HG03558 (cell line): ENCODE measurements around the gene LY6G5C.

Experiments
- ATAC-seq: cut with Tn5 transposase; IDR thresholded peaks from one replicate; pipeline ENCODE4 v1.9.1; 2021; ENCODE audit warnings: moderate number of reproducible peaks; ENCODE audit not compliant: unreplicated experiment; ENCODE audit errors: extremely low read depth

Gene LY6G5C

GRCh38 chr6:31663961-31664789, 16.7 kb downstream of the LY6G5C start:
- ATAC-seq: no peak

GRCh38 chr6:31663126-31663960, 17.5 kb downstream of the LY6G5C start:
- ATAC-seq: no peak

- ATAC-seq: no peak
These were observed 18.6 kb downstream of the LY6G5C start for GRCh38 chr6:31662124-31662723.

GRCh38 chr6:31661262-31662123, 19.4 kb downstream of the LY6G5C start:
- no peak for ATAC-seq

- no peak for ATAC-seq
These were observed 20.2 kb downstream of the LY6G5C start, which contains the start of gene C6orf47 for GRCh38 chr6:31660381-31661261. TSS of gene C6orf47 (minus strand) at chr6:31660778. CDS start at chr6:31659947, 831 bp downstream.

GRCh38 chr6:31659649-31660380, 21.1 kb downstream of the LY6G5C start:
- no peak for ATAC-seq

- no peak for ATAC-seq
These were observed 21.8 kb downstream of the LY6G5C start for GRCh38 chr6:31658983-31659648.

- no peak for ATAC-seq
These were observed 22.6 kb downstream of the LY6G5C start for GRCh38 chr6:31658158-31658688.

GRCh38 chr6:31657406-31658157, 23.3 kb downstream of the LY6G5C start:
- ATAC-seq: no peak

- ATAC-seq: no peak
These were observed 25.3 kb downstream of the LY6G5C start, which contains the start of gene APOM for GRCh38 chr6:31655349-31656237. TSS of gene APOM (plus strand) at chr6:31655894. CDS start at chr6:31655967, 73 bp downstream.

- no peak for ATAC-seq
These were observed 26.1 kb downstream of the LY6G5C start for GRCh38 chr6:31654574-31655348.

- no peak for ATAC-seq
These were observed 27.7 kb downstream of the LY6G5C start for GRCh38 chr6:31652925-31653724.

GRCh38 chr6:31651602-31652191, 29.2 kb downstream of the LY6G5C start:
- no peak for ATAC-seq

GRCh38 chr6:31645325-31645724, 35.5 kb downstream of the LY6G5C start:
- ATAC-seq: no peak
